ENCODE results near the gene PALB2.

DNA sequence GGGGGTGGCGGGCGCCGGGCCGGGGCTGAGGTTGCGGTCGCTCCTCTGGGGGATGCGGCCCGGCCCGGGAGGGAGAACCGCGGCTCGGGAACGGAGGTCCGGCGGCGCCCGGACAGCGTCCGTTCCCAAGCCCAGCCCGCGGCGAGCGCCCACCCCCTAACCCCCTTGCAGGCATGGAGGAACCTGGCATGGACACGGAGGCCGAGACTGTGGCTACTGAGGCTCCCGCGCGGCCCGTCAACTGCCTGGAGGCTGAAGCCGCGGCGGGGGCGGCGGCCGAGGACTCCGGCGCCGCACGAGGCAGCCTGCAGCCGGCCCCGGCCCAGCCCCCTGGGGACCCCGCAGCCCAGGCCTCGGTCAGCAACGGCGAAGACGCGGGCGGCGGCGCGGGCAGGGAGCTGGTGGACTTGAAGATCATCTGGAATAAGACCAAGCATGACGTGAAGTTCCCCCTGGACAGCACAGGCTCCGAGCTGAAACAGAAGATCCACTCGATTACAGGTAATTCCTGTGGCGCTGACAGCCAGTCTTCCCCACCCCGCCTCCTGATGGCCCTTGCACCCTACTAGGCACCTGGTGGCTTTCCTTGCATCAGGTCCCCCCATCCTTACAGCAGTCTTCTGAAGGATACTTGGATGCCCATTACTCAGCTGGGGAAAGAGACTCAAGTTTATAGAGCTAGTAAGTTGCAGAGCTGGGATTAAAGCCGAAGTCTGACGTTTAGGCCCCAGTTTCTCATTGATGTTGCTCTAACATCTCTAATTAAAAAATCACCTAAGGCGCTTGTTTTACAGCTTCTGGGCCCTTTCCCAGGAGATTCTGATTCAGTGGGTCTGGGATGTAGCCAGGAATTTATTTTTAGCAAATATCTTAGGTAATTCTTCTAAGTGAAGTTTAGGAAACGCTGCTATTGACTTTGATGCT is 83.1 kb downstream of the PALB2 start:
- TF ChIP-seq, protein P1, sequence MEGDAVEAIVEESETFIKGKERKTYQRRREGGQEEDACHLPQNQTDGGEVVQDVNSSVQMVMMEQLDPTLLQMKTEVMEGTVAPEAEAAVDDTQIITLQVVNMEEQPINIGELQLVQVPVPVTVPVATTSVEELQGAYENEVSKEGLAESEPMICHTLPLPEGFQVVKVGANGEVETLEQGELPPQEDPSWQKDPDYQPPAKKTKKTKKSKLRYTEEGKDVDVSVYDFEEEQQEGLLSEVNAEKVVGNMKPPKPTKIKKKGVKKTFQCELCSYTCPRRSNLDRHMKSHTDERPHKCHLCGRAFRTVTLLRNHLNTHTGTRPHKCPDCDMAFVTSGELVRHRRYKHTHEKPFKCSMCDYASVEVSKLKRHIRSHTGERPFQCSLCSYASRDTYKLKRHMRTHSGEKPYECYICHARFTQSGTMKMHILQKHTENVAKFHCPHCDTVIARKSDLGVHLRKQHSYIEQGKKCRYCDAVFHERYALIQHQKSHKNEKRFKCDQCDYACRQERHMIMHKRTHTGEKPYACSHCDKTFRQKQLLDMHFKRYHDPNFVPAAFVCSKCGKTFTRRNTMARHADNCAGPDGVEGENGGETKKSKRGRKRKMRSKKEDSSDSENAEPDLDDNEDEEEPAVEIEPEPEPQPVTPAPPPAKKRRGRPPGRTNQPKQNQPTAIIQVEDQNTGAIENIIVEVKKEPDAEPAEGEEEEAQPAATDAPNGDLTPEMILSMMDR (IDR thresholded peaks at IDR 0.05), result no peak
- TF ChIP-seq POLR2A (IDR thresholded peaks at IDR 0.05), result no peak

All from body of pancreas (tissue), 4 donors.